ENCODE data around the gene HERPUD1.

Gene HERPUD1

DNA sequence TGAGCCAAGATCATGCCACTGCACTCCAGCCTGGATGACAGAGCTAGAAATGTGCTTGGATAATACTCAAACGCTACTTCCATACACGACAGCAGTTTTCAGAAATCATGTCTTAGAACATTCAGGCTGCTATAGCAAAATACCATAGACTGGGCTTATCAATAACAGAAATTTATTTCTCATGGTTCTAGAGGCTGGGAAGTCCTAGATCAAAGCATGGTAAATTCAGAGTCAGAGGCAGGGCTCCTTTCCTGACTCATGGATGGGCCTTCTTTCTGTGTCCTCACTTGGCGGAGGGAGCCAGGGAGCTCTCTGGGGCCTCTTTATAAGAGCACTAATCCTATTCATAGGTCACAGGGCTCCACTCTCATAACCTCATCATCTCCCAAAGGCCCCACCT, 24.5 kb upstream of the HERPUD1 start:
- no peaks in the 10 kb centered on the region for H3K36me3 ChIP-seq
- no peaks in the 10 kb centered on the region for H3K9me3 ChIP-seq
- no peak for DNase-seq
- H3K4me1 ChIP-seq = peaks cover 0 to 9% (median 6%) of the 10 kb centered on the region in 4 donors
- intact Hi-C loops (cut with DNase I; ENCODE audit: low total_unique reads) = no loop called here
- H3K27me3 ChIP-seq = peaks cover 0 to 7% of the 10 kb centered on the region in 2 donors
- no peak overlapping the region for H3K4me3 ChIP-seq
- TF ChIP-seq, protein P1, sequence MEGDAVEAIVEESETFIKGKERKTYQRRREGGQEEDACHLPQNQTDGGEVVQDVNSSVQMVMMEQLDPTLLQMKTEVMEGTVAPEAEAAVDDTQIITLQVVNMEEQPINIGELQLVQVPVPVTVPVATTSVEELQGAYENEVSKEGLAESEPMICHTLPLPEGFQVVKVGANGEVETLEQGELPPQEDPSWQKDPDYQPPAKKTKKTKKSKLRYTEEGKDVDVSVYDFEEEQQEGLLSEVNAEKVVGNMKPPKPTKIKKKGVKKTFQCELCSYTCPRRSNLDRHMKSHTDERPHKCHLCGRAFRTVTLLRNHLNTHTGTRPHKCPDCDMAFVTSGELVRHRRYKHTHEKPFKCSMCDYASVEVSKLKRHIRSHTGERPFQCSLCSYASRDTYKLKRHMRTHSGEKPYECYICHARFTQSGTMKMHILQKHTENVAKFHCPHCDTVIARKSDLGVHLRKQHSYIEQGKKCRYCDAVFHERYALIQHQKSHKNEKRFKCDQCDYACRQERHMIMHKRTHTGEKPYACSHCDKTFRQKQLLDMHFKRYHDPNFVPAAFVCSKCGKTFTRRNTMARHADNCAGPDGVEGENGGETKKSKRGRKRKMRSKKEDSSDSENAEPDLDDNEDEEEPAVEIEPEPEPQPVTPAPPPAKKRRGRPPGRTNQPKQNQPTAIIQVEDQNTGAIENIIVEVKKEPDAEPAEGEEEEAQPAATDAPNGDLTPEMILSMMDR (IDR thresholded peaks at IDR 0.05) = no peak
- H3K27ac ChIP-seq = no peak overlapping the region

DNA sequence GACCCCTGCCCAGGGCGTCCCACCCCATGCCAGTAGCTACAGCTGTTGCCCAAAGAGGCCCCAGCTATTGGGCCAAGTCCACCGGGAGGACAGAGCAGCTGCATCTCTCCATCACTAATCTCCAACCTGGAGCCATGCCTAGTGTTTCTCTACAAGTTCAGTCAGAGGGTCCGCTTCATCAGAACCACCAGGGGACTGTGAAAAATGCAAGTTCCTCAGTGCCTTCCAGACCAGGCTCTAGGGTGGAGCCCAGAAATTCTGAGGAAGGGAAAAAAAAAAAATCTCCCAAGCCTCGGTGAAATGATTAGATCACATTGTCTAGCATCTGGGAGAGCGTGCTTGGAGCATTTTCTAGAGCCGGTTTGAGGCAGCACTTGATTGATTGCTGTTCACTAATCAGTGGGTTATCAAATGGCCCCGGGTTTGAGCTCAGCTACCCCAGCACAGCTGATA, 22.4 kb upstream of the HERPUD1 start:
- H3K4me3 ChIP-seq = no peak overlapping the region
- no peak for DNase-seq
- intact Hi-C loops (cut with DNase I; ENCODE audit: low total_unique reads) = no loop called here
- H3K27me3 ChIP-seq = no peaks in the 10 kb centered on the region
- TF ChIP-seq, protein P1 (IDR thresholded peaks at IDR 0.05) = no peak
- no peaks in the 10 kb centered on the region for H3K9me3 ChIP-seq
- peaks cover 0 to 9% (median 6%) of the 10 kb centered on the region in 4 donors for H3K4me1 ChIP-seq
- H3K27ac ChIP-seq = no peak overlapping the region
- H3K36me3 ChIP-seq = no peaks in the 10 kb centered on the region

DNA sequence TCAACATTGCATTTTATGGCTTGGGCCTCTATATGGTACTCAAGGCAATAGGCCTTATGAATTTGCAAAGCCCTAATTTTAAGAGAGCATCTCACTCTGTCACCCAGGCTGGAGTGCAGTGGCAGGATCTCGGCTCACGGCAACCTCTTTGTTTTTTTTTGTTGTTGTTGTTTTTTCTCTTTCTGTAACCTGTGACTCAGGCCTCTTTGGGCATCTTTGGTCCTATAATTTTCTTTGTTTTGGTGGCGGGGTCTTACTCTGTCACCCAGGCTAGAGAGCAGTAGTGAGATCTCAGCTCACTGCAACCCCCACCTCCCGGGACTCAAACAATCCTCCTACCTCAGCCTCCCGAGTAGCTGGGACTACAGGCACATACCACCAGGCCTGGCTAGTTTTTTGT, 21.8 kb upstream of the HERPUD1 start:
- Histone ChIP-seq H3K4me1 (peaks cover 0 to 14% (median 10%) of the 10 kb centered on the region in 4 donors), H3K27me3 (no peaks in the 10 kb centered on the region), H3K27ac (no peak overlapping the region), H3K4me3 (no peak overlapping the region), H3K36me3 (no peaks in the 10 kb centered on the region), H3K9me3 (no peaks in the 10 kb centered on the region)
- intact Hi-C loops (cut with DNase I; ENCODE audit: low total_unique reads) = no loop called here
- DNase-seq = no peak
- TF ChIP-seq, protein P1 (IDR thresholded peaks at IDR 0.05) = no peak

DNA sequence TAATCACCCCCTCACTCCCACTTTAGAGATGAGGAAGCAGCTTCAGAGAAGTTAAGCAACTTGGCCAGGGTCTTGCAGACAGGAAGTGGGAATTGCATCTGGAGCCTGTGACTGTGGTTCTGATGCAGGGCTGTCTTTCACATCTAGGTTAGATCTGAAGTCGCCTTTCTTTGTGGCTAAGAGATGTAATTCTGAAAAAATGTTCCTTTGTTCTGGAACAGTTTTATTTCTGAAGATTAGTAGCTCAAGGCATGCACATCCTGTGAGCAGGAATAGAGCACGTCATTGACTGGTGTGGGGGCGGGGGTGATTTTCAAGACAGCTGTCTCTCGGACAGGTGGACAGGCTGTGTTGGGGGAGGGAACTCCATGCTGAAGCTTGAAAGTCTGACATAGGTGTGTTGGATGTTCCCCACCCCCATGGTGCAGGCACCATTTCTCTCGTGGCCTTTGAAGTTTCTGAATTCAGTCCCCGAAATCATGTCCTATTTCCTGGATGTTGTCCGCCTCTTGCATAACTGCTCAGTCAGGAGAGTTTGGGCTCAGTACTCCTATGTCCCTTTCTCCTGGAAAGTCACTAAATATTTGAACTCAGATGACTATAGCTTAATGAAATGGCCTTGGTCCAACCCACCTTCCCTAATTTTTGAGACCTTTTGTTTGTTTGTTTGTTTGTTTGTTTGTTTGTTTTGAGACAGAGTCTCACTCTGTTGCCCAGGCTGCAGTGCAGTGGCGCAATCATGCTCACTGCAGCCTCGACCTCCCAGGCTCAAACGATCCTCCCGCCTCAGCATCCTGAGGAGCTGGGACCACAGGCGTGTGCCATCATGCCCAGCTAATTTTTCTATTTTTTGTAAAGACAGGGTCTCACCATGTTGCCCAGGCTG, 21.0 kb upstream of the HERPUD1 start:
- intact Hi-C loops (cut with DNase I; ENCODE audit: low total_unique reads) = no loop called here
- H3K27ac ChIP-seq = no peak overlapping the region
- no peaks in the 10 kb centered on the region for H3K9me3 ChIP-seq
- peaks cover 0 to 22% (median 15%) of the 10 kb centered on the region in 4 donors for H3K4me1 ChIP-seq
- H3K27me3 ChIP-seq = no peaks in the 10 kb centered on the region
- peak in 1 of 2 donors; percentile 35 for DNase-seq
- H3K36me3 ChIP-seq = no peaks in the 10 kb centered on the region
- no peak overlapping the region for H3K4me3 ChIP-seq
- TF ChIP-seq, protein P1 (IDR thresholded peaks at IDR 0.05) = no peak

DNA sequence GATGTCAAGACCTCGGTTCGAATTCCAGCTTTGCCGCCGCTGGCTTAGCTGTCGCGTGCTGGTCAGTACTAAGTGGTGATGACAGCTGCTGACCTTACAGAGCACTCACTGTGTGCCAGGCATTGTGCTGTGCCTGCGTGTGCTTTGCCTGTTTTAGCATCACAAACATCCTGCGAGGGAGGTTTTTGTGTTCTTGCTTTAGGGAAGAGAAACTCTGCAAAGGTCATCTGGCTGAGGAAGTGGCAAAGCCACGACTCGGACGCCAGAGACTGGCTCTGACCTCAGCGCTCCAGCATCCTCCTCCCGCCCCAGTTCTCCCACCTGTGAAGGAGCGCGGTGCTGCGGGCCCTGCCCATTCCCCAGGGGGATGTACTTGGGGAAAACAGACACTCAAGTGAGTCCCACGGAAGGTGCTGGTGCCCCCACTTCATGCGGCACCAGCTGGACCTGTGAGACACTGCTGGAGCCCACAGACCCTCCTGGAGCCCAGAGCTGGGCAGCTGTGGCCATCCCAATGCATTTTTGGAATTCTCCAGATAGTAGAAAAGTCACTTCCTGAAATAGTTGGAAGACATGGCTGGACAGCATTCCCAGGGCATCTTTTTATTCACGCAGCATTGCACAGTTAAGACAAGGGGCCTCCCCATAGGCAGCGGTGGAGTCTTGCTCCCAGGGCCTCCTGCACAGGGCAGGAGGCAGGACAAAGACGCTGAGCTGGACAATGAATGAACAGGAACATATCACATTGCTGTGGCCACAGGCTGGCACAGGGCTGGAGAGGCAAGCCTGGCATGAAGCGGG, 20.0 kb upstream of the HERPUD1 start:
- Histone ChIP-seq H3K4me3 (no peak overlapping the region), H3K27me3 (no peaks in the 10 kb centered on the region), H3K9me3 (no peaks in the 10 kb centered on the region), H3K36me3 (no peaks in the 10 kb centered on the region), H3K27ac (no peak overlapping the region), H3K4me1 (peaks cover 0 to 30% (median 21%) of the 10 kb centered on the region in 4 donors)
- peak; percentile 52 to 77 for DNase-seq
- intact Hi-C loops (cut with DNase I; ENCODE audit: low total_unique reads) = no loop called here
- TF ChIP-seq, protein P1 (IDR thresholded peaks at IDR 0.05) = no peak
